Measurements from ENCODE around the gene DAAM1.

The DAAM1 gene

DNA sequence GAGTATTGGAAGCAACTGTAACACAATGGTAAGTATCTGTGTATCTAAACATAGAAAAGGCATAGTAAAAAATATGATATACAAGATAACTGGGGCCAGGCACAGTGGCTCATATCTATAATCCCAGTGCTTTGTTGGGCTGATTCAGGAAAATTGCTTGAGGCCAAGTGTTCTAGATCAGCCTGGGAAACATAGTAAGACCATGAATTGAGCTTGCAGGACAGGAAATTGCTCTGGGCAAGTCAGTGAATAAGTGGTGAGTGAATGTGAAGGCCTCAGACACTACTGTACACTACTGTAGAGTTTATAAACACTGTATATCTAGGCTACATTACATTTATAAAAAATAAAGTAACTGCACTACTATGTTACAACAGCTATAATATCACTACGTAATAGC, 201.5 kb downstream of the DAAM1 start:
- Histone ChIP-seq H3K36me3 (ENCODE audit: control insufficient read depth in 2 of 2, insufficient read depth in 2 of 2, low read length in 2 of 2) (no peaks in the 10 kb centered on the region), H3K9me3 (ENCODE audit: control insufficient read depth in 2 of 2, low read length in 2 of 2) (no peaks in the 10 kb centered on the region), H3K4me1 (ENCODE audit: control insufficient read depth in 2 of 2, insufficient read depth in 2 of 2, low read length in 2 of 2) (no peaks in the 10 kb centered on the region), H3K4me3 (ENCODE audit: low read length in 2 of 2) (no peak overlapping the region), H3K27ac (ENCODE audit: low read depth in 2 of 2, low read length in 2 of 2) (no peak overlapping the region), H3K27me3 (ENCODE audit: control insufficient read depth in 2 of 2, insufficient read depth in 2 of 2, low read length in 2 of 2) (no peaks in the 10 kb centered on the region), H3K9ac (ENCODE audit: low read depth in 1 of 2, low read length in 2 of 2) (no peak overlapping the region)

DNA sequence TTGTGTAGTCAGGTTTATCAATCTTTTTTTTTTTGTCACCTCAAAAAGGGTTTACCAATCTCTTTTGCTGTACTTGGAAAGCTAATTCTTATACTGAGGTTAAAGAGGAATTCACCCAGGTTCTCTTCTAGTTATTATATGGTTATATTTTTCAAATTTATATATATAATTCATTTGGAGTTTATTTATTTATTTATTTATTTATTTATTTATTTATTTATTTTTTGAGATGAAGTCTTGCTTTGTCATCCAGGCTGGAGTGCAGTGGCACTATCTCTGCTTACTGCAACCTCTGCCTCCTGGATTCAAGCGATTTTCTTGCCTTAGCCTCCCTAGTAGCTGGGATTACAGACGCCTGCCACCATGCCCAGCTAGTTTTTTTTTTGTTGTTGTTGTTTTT, 202.9 kb downstream of the DAAM1 start:
- no peak overlapping the region for H3K27ac ChIP-seq (ENCODE audit: low read depth in 2 of 2, low read length in 2 of 2)
- H3K36me3 ChIP-seq (ENCODE audit: control insufficient read depth in 2 of 2, insufficient read depth in 2 of 2, low read length in 2 of 2): no peaks in the 10 kb centered on the region
- no peaks in the 10 kb centered on the region for H3K4me1 ChIP-seq (ENCODE audit: control insufficient read depth in 2 of 2, insufficient read depth in 2 of 2, low read length in 2 of 2)
- H3K27me3 ChIP-seq (ENCODE audit: control insufficient read depth in 2 of 2, insufficient read depth in 2 of 2, low read length in 2 of 2): no peaks in the 10 kb centered on the region
- no peaks in the 10 kb centered on the region for H3K9me3 ChIP-seq (ENCODE audit: control insufficient read depth in 2 of 2, low read length in 2 of 2)
- no peak overlapping the region for H3K9ac ChIP-seq (ENCODE audit: low read depth in 1 of 2, low read length in 2 of 2)
- H3K4me3 ChIP-seq (ENCODE audit: low read length in 2 of 2): no peak overlapping the region

DNA sequence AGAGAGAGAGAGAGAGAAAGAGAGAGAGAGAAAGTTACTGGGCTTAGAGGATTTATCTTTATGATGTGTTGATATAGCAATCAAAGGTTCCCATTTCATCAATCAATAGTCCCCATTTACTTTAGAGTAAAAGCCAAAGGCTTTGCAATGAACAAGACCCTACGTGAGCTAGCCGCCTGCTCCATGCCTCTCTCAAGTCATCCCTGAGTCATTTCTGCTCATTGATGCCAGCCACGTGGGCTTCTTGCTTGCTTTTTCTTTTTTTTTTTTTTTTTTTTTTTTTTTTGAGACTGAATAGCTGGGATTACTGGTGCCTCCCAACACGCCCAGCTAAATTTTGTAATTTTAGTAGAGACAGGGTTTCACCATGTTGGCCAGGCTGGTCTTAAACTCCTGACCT, 205.8 kb downstream of the DAAM1 start:
- H3K4me1 ChIP-seq (ENCODE audit: control insufficient read depth in 2 of 2, insufficient read depth in 2 of 2, low read length in 2 of 2): no peaks in the 10 kb centered on the region
- H3K4me3 ChIP-seq (ENCODE audit: low read length in 2 of 2): no peak overlapping the region
- H3K36me3 ChIP-seq (ENCODE audit: control insufficient read depth in 2 of 2, insufficient read depth in 2 of 2, low read length in 2 of 2): no peaks in the 10 kb centered on the region
- H3K9me3 ChIP-seq (ENCODE audit: control insufficient read depth in 2 of 2, low read length in 2 of 2): no peaks in the 10 kb centered on the region
- H3K27ac ChIP-seq (ENCODE audit: low read depth in 2 of 2, low read length in 2 of 2): no peak overlapping the region
- H3K27me3 ChIP-seq (ENCODE audit: control insufficient read depth in 2 of 2, insufficient read depth in 2 of 2, low read length in 2 of 2): no peaks in the 10 kb centered on the region
- H3K9ac ChIP-seq (ENCODE audit: low read depth in 1 of 2, low read length in 2 of 2): no peak overlapping the region

DNA sequence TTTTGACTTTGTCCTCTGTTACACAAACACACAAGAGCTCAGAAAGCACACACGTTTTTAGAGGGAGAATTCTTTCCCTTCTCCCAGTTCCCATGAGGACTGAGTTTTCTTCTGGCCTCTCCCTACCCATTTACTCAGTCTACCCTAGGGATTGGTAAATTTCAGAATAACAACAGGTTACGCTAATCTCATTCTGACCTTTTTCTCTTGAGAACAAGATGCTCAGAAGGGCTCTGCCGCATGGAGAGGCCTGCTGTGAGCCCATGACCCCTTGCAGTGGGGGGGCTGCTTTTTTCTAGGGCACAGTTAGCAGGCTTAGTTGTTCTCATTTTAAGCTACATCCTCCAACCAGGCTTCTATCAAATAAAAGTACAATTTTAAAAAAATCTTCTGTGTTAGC, 207.2 kb downstream of the DAAM1 start:
- no peak overlapping the region for H3K4me3 ChIP-seq (ENCODE audit: low read length in 2 of 2)
- no peaks in the 10 kb centered on the region for H3K4me1 ChIP-seq (ENCODE audit: control insufficient read depth in 2 of 2, insufficient read depth in 2 of 2, low read length in 2 of 2)
- no peaks in the 10 kb centered on the region for H3K9me3 ChIP-seq (ENCODE audit: control insufficient read depth in 2 of 2, low read length in 2 of 2)
- H3K36me3 ChIP-seq (ENCODE audit: control insufficient read depth in 2 of 2, insufficient read depth in 2 of 2, low read length in 2 of 2): no peaks in the 10 kb centered on the region
- no peak overlapping the region for H3K27ac ChIP-seq (ENCODE audit: low read depth in 2 of 2, low read length in 2 of 2)
- no peak overlapping the region for H3K9ac ChIP-seq (ENCODE audit: low read depth in 1 of 2, low read length in 2 of 2)
- H3K27me3 ChIP-seq (ENCODE audit: control insufficient read depth in 2 of 2, insufficient read depth in 2 of 2, low read length in 2 of 2): no peaks in the 10 kb centered on the region

DNA sequence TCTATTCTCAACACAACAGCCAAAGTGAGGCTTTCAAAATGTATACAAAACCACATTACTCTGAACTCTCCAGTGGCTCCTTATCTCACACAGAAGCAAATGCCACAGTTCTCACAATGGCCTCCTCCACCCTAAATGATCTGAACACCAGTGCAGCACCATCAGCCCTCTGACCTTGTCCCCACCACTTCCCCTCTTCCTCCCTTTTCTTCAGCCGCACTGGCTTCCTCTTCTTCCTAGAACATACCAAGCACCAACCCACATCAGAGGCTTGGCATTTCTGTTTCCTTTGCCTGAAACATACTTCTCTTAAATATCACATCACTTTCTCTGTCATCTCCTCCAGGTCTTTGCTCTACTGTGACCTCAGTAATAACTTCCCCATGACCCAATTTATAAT, 210.4 kb downstream of the DAAM1 start:
- no peaks in the 10 kb centered on the region for H3K9me3 ChIP-seq (ENCODE audit: control insufficient read depth in 2 of 2, low read length in 2 of 2)
- no peak overlapping the region for H3K9ac ChIP-seq (ENCODE audit: low read depth in 1 of 2, low read length in 2 of 2)
- H3K27me3 ChIP-seq (ENCODE audit: control insufficient read depth in 2 of 2, insufficient read depth in 2 of 2, low read length in 2 of 2): no peaks in the 10 kb centered on the region
- H3K4me3 ChIP-seq (ENCODE audit: low read length in 2 of 2): no peak overlapping the region
- H3K36me3 ChIP-seq (ENCODE audit: control insufficient read depth in 2 of 2, insufficient read depth in 2 of 2, low read length in 2 of 2): no peaks in the 10 kb centered on the region
- no peak overlapping the region for H3K27ac ChIP-seq (ENCODE audit: low read depth in 2 of 2, low read length in 2 of 2)
- H3K4me1 ChIP-seq (ENCODE audit: control insufficient read depth in 2 of 2, insufficient read depth in 2 of 2, low read length in 2 of 2): no peaks in the 10 kb centered on the region

GRCh38 chr14:59406454-59407245, 218.2 kb downstream of the DAAM1 start:
- Histone ChIP-seq H3K27me3 (ENCODE audit: control insufficient read depth in 2 of 2, insufficient read depth in 2 of 2, low read length in 2 of 2) (no peaks in the 10 kb centered on the region), H3K36me3 (ENCODE audit: control insufficient read depth in 2 of 2, insufficient read depth in 2 of 2, low read length in 2 of 2) (no peaks in the 10 kb centered on the region), H3K4me1 (ENCODE audit: control insufficient read depth in 2 of 2, insufficient read depth in 2 of 2, low read length in 2 of 2) (peaks cover 0 to 3% of the 10 kb centered on the region in 2 donors), H3K4me3 (ENCODE audit: low read length in 2 of 2) (peak overlapping the region in 1 of 2 donors; percentile 3), H3K9me3 (ENCODE audit: control insufficient read depth in 2 of 2, low read length in 2 of 2) (no peaks in the 10 kb centered on the region), H3K9ac (ENCODE audit: low read depth in 1 of 2, low read length in 2 of 2) (no peak overlapping the region), H3K27ac (ENCODE audit: low read depth in 2 of 2, low read length in 2 of 2) (peak overlapping the region; percentile 11 to 32)

- Histone ChIP-seq H3K9me3 (ENCODE audit: control insufficient read depth in 2 of 2, low read length in 2 of 2) (no peaks in the 10 kb centered on the region), H3K4me1 (ENCODE audit: control insufficient read depth in 2 of 2, insufficient read depth in 2 of 2, low read length in 2 of 2) (peaks cover 0 to 3% of the 10 kb centered on the region in 2 donors), H3K36me3 (ENCODE audit: control insufficient read depth in 2 of 2, insufficient read depth in 2 of 2, low read length in 2 of 2) (no peaks in the 10 kb centered on the region), H3K27ac (ENCODE audit: low read depth in 2 of 2, low read length in 2 of 2) (peak overlapping the region; percentile 11 to 32), H3K9ac (ENCODE audit: low read depth in 1 of 2, low read length in 2 of 2) (no peak overlapping the region), H3K27me3 (ENCODE audit: control insufficient read depth in 2 of 2, insufficient read depth in 2 of 2, low read length in 2 of 2) (no peaks in the 10 kb centered on the region), H3K4me3 (ENCODE audit: low read length in 2 of 2) (no peak overlapping the region)
These were observed 219.0 kb downstream of the DAAM1 start for GRCh38 chr14:59407246-59408010.

- no peaks in the 10 kb centered on the region for H3K27me3 ChIP-seq (ENCODE audit: control insufficient read depth in 2 of 2, insufficient read depth in 2 of 2, low read length in 2 of 2)
- no peaks in the 10 kb centered on the region for H3K36me3 ChIP-seq (ENCODE audit: control insufficient read depth in 2 of 2, insufficient read depth in 2 of 2, low read length in 2 of 2)
- no peak overlapping the region for H3K27ac ChIP-seq (ENCODE audit: low read depth in 2 of 2, low read length in 2 of 2)
- H3K4me3 ChIP-seq (ENCODE audit: low read length in 2 of 2): no peak overlapping the region
- no peaks in the 10 kb centered on the region for H3K9me3 ChIP-seq (ENCODE audit: control insufficient read depth in 2 of 2, low read length in 2 of 2)
- H3K4me1 ChIP-seq (ENCODE audit: control insufficient read depth in 2 of 2, insufficient read depth in 2 of 2, low read length in 2 of 2): peaks cover 0 to 7% of the 10 kb centered on the region in 2 donors
- H3K9ac ChIP-seq (ENCODE audit: low read depth in 1 of 2, low read length in 2 of 2): no peak overlapping the region
These were observed 227.6 kb downstream of the DAAM1 start for GRCh38 chr14:59415836-59416602.

DNA sequence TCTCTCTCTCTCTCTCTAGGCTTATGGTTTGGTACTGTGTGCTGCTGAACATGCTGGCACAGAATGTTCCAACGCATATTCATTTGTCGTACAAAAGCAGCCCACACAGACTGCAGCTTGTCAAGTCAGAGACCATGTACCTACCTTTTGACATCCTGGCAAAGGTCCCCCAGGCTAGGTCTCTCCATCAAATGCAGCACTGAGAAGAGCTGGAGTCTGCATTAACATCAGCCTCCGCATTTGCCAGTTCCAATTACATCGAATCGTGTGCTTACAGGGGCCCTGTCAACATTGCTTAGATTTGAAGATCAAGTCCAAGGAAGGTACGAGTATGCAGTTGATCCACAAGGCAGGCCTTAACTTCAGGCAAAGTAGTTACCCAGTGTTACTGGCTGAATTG, 228.8 kb downstream of the DAAM1 start:
- Histone ChIP-seq H3K9me3 (ENCODE audit: control insufficient read depth in 2 of 2, low read length in 2 of 2) (no peaks in the 10 kb centered on the region), H3K27ac (ENCODE audit: low read depth in 2 of 2, low read length in 2 of 2) (no peak overlapping the region), H3K4me1 (ENCODE audit: control insufficient read depth in 2 of 2, insufficient read depth in 2 of 2, low read length in 2 of 2) (peaks cover 0 to 7% of the 10 kb centered on the region in 2 donors), H3K9ac (ENCODE audit: low read depth in 1 of 2, low read length in 2 of 2) (no peak overlapping the region), H3K36me3 (ENCODE audit: control insufficient read depth in 2 of 2, insufficient read depth in 2 of 2, low read length in 2 of 2) (no peaks in the 10 kb centered on the region), H3K27me3 (ENCODE audit: control insufficient read depth in 2 of 2, insufficient read depth in 2 of 2, low read length in 2 of 2) (no peaks in the 10 kb centered on the region), H3K4me3 (ENCODE audit: low read length in 2 of 2) (no peak overlapping the region)

DNA sequence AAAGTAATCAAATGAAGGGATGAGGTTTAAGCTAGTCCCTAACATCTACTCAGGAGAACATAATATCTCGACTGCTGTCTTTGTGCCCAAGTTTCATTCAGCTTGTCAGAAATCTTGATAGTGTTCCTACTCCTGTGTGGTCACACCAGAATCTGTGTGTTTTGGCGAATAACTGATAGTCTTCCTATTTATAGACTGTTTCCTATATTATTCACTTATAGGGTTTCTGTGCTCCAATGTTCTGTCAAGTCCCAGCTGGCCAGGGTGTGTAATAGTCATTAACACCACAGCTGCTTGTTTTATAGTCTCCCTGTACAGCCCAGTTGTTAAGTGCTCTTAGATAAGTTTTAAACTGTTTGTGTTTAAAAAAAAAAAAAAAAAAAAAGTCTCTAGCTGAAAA, 230.8 kb downstream of the DAAM1 start:
- H3K27ac ChIP-seq (ENCODE audit: low read depth in 2 of 2, low read length in 2 of 2): peak overlapping the region in 1 of 2 donors; percentile 35
- peaks cover 0 to 7% of the 10 kb centered on the region in 2 donors for H3K4me1 ChIP-seq (ENCODE audit: control insufficient read depth in 2 of 2, insufficient read depth in 2 of 2, low read length in 2 of 2)
- no peaks in the 10 kb centered on the region for H3K36me3 ChIP-seq (ENCODE audit: control insufficient read depth in 2 of 2, insufficient read depth in 2 of 2, low read length in 2 of 2)
- no peak overlapping the region for H3K9ac ChIP-seq (ENCODE audit: low read depth in 1 of 2, low read length in 2 of 2)
- no peaks in the 10 kb centered on the region for H3K27me3 ChIP-seq (ENCODE audit: control insufficient read depth in 2 of 2, insufficient read depth in 2 of 2, low read length in 2 of 2)
- H3K4me3 ChIP-seq (ENCODE audit: low read length in 2 of 2): no peak overlapping the region
- H3K9me3 ChIP-seq (ENCODE audit: control insufficient read depth in 2 of 2, low read length in 2 of 2): no peaks in the 10 kb centered on the region

All from mucosa of rectum (tissue), 2 donors.